Adrenal gland (tissue), 5 donors: ENCODE measurements around the gene ASTN2.

Source experiments
- POLR2A ChIP-seq, 2 donors: fragments of 450-650 bp; IDR thresholded peaks; one replicate each; pipeline ENCODE4 v1.6.1; 2017; ENCODE audit warnings: antibody characterized with exemption in 2 of 2, mild to moderate bottlenecking in 2 of 2, moderate library complexity in 1 of 2
- TF ChIP-seq, protein P1 (sequence below), 6 experiments: fragments of 450-650 bp in 4 of 6; fragments of 200-600 bp in 2 of 6; sonication (generic) in 1 of 6; IDR thresholded peaks; 1 replicate in 5 of 6; 2 replicates in 1 of 6; pipeline versions ENCODE4 v1.5.1 to v1.8.0; 2016 to 2021; ENCODE audit warnings: antibody characterized with exemption in 6 of 6, mild to moderate bottlenecking in 2 of 6, moderate library complexity in 1 of 6
- donor health status: DM: no; HTN: no; CAD: no.

DNA sequence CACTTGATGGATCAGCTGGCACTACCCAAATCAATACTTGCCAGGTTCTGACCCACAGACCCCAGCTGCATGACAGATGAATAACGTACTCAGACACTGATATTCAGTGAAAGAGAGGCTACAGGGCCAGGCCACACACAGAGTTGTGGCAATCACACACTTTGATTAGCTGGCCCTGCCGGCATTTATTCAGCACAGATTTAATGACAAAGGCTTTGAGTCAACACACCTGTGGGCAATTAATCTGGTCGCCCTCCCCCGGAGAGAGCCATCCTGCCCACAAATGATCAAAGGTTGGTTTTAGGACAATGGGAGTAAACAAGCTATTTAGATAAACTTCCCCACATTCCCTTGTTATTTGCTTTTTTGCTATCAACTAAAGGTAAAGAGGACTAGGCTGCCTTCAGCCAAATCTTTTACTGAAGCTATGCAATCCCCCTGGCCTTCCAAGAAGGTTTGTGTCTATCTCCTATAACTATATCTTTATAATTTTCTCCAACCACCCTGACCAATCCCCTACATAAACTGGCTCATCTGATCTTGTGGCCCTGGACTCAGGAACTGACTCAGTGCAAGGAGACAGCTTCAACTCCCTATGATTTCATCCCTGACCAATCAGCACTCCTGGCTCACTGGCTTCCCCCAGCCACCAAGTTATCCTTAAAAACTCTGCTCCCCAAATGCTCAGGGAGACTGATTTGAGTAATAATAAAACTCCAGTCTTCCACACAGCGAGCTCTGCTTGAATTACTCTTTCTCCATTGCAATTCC lies 740.5 kb downstream of the ASTN2 start:
- TF ChIP-seq, protein P1, sequence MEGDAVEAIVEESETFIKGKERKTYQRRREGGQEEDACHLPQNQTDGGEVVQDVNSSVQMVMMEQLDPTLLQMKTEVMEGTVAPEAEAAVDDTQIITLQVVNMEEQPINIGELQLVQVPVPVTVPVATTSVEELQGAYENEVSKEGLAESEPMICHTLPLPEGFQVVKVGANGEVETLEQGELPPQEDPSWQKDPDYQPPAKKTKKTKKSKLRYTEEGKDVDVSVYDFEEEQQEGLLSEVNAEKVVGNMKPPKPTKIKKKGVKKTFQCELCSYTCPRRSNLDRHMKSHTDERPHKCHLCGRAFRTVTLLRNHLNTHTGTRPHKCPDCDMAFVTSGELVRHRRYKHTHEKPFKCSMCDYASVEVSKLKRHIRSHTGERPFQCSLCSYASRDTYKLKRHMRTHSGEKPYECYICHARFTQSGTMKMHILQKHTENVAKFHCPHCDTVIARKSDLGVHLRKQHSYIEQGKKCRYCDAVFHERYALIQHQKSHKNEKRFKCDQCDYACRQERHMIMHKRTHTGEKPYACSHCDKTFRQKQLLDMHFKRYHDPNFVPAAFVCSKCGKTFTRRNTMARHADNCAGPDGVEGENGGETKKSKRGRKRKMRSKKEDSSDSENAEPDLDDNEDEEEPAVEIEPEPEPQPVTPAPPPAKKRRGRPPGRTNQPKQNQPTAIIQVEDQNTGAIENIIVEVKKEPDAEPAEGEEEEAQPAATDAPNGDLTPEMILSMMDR (IDR thresholded peaks at IDR 0.05), result no peak
- TF ChIP-seq POLR2A (IDR thresholded peaks at IDR 0.05), result no peak
